OCI-LY7 (cell line): ENCODE measurements around the gene PCK1. TPM values are rescaled to one million over a fixed set of nuclear protein-coding genes. Genes with fewer than 3 reads are reported as not detected.
A peak's percentile ranks its signal among the peaks of the same experiment; 100 is the strongest.

ENCODE experiments used
- BruUV-seq: library from RNA; stranded (reverse); fragments of 400-500 nt; replicated peaks from 2 replicates; lab custom pipeline; 2021; lab: Mats Ljungman, UMichigan
- CTCF ChIA-PET: fragments of 300-600 bp; sonication (Branson Sonifier 250); formaldehyde crosslinking; loops from one replicate; lab custom pipeline; 2022; ENCODE audit warnings: antibody characterized with exemption; ENCODE audit not compliant: unreplicated experiment; lab: Charles Lee
- POLR2A ChIA-PET: fragments of 300-600 bp; sonication (Branson Sonifier 250); formaldehyde crosslinking; loops from one replicate; lab custom pipeline; 2022; ENCODE audit warnings: antibody characterized with exemption; lab: Charles Lee
- DNase-seq: peaks from one replicate; pipeline ENCODE4 v3.0.0-alpha.2; 2015; ENCODE audit warnings: low spot score
- H2AFZ ChIP-seq: fragments of 200-600 bp; sonication (generic), shearing (Covaris generic); 2 replicates; pipeline ENCODE4 v1.6.1; 2014; ENCODE audit warnings: mild to moderate bottlenecking, antibody characterized with exemption, low read length, moderate library complexity
- H3K27ac ChIP-seq: fragments of 200-600 bp; sonication (generic); 2 replicates; pipeline ENCODE4 v1.5.1; 2014; ENCODE audit warnings: mixed run types, low read depth, mild to moderate bottlenecking, moderate library complexity, low read length, inconsistent platforms; ENCODE audit not compliant: poor library complexity, severe bottlenecking
- H3K36me3 ChIP-seq: fragments of 200-600 bp; sonication (generic); 2 replicates; pipeline ENCODE4 v1.6.1; 2014; ENCODE audit warnings: mild to moderate bottlenecking, antibody characterized with exemption, low read length, moderate library complexity, mixed read lengths; ENCODE audit not compliant: insufficient read depth
- H3K4me1 ChIP-seq: fragments of 200-600 bp; sonication (generic); 2 replicates; pipeline ENCODE4 v1.5.1; 2014; ENCODE audit warnings: mild to moderate bottlenecking, low read length; ENCODE audit not compliant: insufficient read depth, poor library complexity, severe bottlenecking
- H3K4me2 ChIP-seq: fragments of 200-600 bp; sonication (generic); 2 replicates; pipeline ENCODE4 v1.6.1; 2014; ENCODE audit warnings: mild to moderate bottlenecking, low read length
- H3K4me3 ChIP-seq: fragments of 200-600 bp; sonication (generic); 2 replicates; pipeline ENCODE4 v1.5.1; 2014; ENCODE audit warnings: mild to moderate bottlenecking, low read depth, low read length; ENCODE audit not compliant: poor library complexity, severe bottlenecking
- H3K79me2 ChIP-seq: fragments of 200-600 bp; sonication (generic); 2 replicates; pipeline ENCODE4 v1.6.1; 2016; ENCODE audit warnings: low read depth, mild to moderate bottlenecking, low read length, moderate library complexity, mixed read lengths; ENCODE audit not compliant: insufficient read depth
- H3K9me2 ChIP-seq: fragments of 200-600 bp; sonication (generic); 2 replicates; pipeline ENCODE4 v1.6.1; 2016; ENCODE audit warnings: mild to moderate bottlenecking, low read length, mixed read lengths; ENCODE audit not compliant: insufficient read depth
- H3K9me3 ChIP-seq: fragments of 200-600 bp; sonication (generic); 2 replicates; pipeline ENCODE4 v1.6.1; 2014; ENCODE audit warnings: mild to moderate bottlenecking, mixed run types, low read length, mixed read lengths
- H4K20me1 ChIP-seq: fragments of 200-600 bp; sonication (generic); 2 replicates; pipeline ENCODE4 v1.6.1; 2014; ENCODE audit warnings: mild to moderate bottlenecking, antibody characterized with exemption, low read length, moderate library complexity, mixed read lengths; ENCODE audit not compliant: insufficient read depth
- EZH2phosphoT487 ChIP-seq: fragments of 200-600 bp; sonication (generic); IDR thresholded peaks from 2 replicates; pipeline ENCODE4 v1.6.1; 2018; ENCODE audit warnings: low read depth, borderline replicate concordance, mild to moderate bottlenecking, mixed run types, antibody characterized with exemption, low read length, moderate library complexity, mixed read lengths
- intact Hi-C: fragments of 100-400 bp; cut with micrococcal nuclease; formaldehyde crosslinking; loops from one replicate; pipeline ENCODE4 v1.10.0; 2022; ENCODE audit not compliant: unreplicated experiment
- total RNA-seq, 2 experiments: library from RNA; depleted of rRNA in 1 of 2; stranded (reverse); fragments of >200 nt in 1 of 2; shearing (Covaris generic) in 1 of 2; gene quantifications; 2 replicates each; pipeline ENCODE4 v1.2.3, GENCODE V29; 2014 to 2022
- TF ChIP-seq, protein P1 (sequence below): fragments of 200-600 bp; sonication (generic); conservative IDR thresholded peaks from 2 replicates; pipeline ENCODE4 v1.5.1; 2014; ENCODE audit warnings: mild to moderate bottlenecking, antibody characterized with exemption, low read length, moderate library complexity, mixed read lengths

PCK1 gene
- total RNA-seq, 2 experiments from 2014 or later, result 6.9 to 13.0 TPM

DNA sequence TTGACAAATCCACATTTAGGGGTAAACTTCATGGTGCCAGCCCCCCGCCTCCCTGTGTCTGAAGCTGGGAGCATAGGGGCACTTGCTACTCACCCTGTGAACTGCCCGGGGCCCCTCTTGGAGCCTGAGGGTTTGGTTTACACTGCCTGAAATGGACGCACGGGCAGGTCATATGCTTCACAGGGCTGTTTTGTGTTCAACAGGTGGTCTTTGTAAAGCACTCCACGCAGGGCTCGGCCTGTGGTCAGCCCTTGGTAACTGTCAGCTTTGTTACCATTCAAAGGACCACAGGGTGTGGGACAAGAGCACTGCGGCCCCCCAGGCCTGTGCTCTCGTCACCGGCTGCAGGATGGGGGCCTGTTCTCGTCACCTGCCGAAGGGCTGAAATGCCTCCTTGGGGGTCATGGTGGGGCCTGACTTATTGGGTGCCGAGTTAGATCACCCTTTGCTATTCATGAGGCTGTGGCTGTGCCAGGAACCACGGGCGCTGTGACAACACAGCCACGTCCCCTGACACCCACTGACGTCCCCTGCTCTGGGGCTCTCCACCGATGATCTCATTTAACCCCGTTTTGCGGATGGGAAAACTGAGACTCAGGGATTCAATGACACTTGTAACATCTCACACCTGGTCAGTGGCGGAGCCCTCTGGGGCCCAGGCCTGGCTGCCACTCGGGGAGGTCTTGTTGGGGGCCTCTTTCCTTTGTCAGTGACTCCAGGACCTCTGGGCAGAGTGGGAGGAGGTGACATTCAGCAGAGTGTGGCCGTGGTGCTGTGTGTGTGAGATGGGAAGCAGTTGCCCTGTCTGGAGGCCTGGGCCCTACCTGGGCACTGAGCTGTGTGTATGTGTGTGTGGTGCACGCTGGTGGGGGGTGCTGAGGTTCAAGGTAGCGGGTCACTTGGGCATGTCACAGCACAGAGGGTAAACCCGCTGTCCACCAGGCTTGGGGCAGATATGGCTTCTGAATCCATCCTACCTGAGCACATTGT is 34.4 kb downstream of the PCK1 start:
- Histone ChIP-seq H3K36me3 (no peaks in the 10 kb centered on the region), H3K79me2 (no peaks in the 10 kb centered on the region), H3K4me2 (no peak overlapping the region), H3K27ac (no peak overlapping the region), H3K4me1 (peaks cover 13% of the 10 kb centered on the region), H3K4me3 (no peak overlapping the region), H2AFZ (no peak overlapping the region), H4K20me1 (no peaks in the 10 kb centered on the region), H3K9me3 (no peaks in the 10 kb centered on the region), H3K9me2 (no peaks in the 10 kb centered on the region)
- TF ChIP-seq, protein P1, sequence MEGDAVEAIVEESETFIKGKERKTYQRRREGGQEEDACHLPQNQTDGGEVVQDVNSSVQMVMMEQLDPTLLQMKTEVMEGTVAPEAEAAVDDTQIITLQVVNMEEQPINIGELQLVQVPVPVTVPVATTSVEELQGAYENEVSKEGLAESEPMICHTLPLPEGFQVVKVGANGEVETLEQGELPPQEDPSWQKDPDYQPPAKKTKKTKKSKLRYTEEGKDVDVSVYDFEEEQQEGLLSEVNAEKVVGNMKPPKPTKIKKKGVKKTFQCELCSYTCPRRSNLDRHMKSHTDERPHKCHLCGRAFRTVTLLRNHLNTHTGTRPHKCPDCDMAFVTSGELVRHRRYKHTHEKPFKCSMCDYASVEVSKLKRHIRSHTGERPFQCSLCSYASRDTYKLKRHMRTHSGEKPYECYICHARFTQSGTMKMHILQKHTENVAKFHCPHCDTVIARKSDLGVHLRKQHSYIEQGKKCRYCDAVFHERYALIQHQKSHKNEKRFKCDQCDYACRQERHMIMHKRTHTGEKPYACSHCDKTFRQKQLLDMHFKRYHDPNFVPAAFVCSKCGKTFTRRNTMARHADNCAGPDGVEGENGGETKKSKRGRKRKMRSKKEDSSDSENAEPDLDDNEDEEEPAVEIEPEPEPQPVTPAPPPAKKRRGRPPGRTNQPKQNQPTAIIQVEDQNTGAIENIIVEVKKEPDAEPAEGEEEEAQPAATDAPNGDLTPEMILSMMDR, result no peak
- TF ChIP-seq EZH2phosphoT487, result no peak
- BruUV-seq, result no TSS peak
- ChIA-PET POLR2A (no interaction called here), CTCF (no interaction called here)
- DNase-seq, result no peak
- intact Hi-C loops, result loop anchor here (2.0 kb wide), 1 partner anchor 615 kb away; no protein-coding TSS in a partner anchor

GRCh38 chr20:57596358-57596757 is 35.4 kb downstream of the PCK1 start:
- Histone ChIP-seq H3K27ac (no peak overlapping the region), H3K36me3 (no peaks in the 10 kb centered on the region), H3K9me3 (no peaks in the 10 kb centered on the region), H3K4me3 (no peak overlapping the region), H3K4me1 (peaks cover 13% of the 10 kb centered on the region), H4K20me1 (no peaks in the 10 kb centered on the region), H3K4me2 (peak overlapping the region; percentile 53; the same call in 1 of the 2 replicates), H3K79me2 (no peaks in the 10 kb centered on the region), H2AFZ (no peak overlapping the region), H3K9me2 (no peaks in the 10 kb centered on the region)
- TF ChIP-seq, protein P1, result no peak
- no peak for TF ChIP-seq EZH2phosphoT487
- BruUV-seq, result no TSS peak
- CTCF ChIA-PET, result no interaction called here
- DNase-seq, result no peak
- intact Hi-C loops, result loop anchor here (2.0 kb wide), 1 partner anchor 614 kb away; no protein-coding TSS in a partner anchor
- POLR2A ChIA-PET, result no interaction called here
